HG03342 (cell line): Measurements from ENCODE around the gene TEX13D.
"Not testable (repeated sequence)": the region's sequence is repeated elsewhere in the genome, so short reads cannot be mapped to it uniquely, and the experiment has no call there.

Experiments
- ATAC-seq: cut with Tn5 transposase; IDR thresholded peaks from one replicate; pipeline ENCODE4 v1.9.1; 2021; ENCODE audit warnings: mild to moderate bottlenecking, moderate library complexity; ENCODE audit not compliant: unreplicated experiment

TEX13D gene

GRCh38 chrX:124332481-124333424 is at the start of gene TEX13D:
TSS of gene TEX13D (plus strand) at chrX:124332660. CDS start at chrX:124332918, 258 bp downstream.
- no peak for ATAC-seq

- ATAC-seq, result no peak
Measured at GRCh38 chrX:124289443-124289842, 43.0 kb upstream of the TEX13D start.

GRCh38 chrX:124293810-124294209 is 38.6 kb upstream of the TEX13D start:
- ATAC-seq, result no peak

GRCh38 chrX:124299323-124299722 is 33.1 kb upstream of the TEX13D start:
- ATAC-seq, result not testable (repeated sequence)

- no peak for ATAC-seq
Measured at GRCh38 chrX:124300405-124300804, 32.1 kb upstream of the TEX13D start.

- no peak for ATAC-seq
Measured at GRCh38 chrX:124307253-124307907, 25.1 kb upstream of the TEX13D start.

- no peak for ATAC-seq
Measured at GRCh38 chrX:124325732-124326131, 6.7 kb upstream of the TEX13D start.

GRCh38 chrX:124328765-124329164 is 3.7 kb upstream of the TEX13D start:
- ATAC-seq, result no peak

GRCh38 chrX:124333862-124334261 is 1.4 kb downstream of the TEX13D start:
- ATAC-seq, result no peak

- ATAC-seq, result not testable (repeated sequence)
Measured at GRCh38 chrX:124334555-124334954, 2.1 kb downstream of the TEX13D start.

GRCh38 chrX:124335598-124335997 is 3.1 kb downstream of the TEX13D start:
- no peak for ATAC-seq

- ATAC-seq, result no peak
Measured at GRCh38 chrX:124337916-124338315, 5.5 kb downstream of the TEX13D start.

GRCh38 chrX:124338733-124339514 is 6.5 kb downstream of the TEX13D start:
- no peak for ATAC-seq

GRCh38 chrX:124341396-124342132 is 9.1 kb downstream of the TEX13D start:
- no peak for ATAC-seq

GRCh38 chrX:124342174-124342867 is 9.9 kb downstream of the TEX13D start:
- no peak for ATAC-seq

- ATAC-seq, result no peak
Measured at GRCh38 chrX:124343016-124343415, 10.6 kb downstream of the TEX13D start.

GRCh38 chrX:124344246-124344645 is 11.8 kb downstream of the TEX13D start:
- peak; percentile 43 for ATAC-seq

- ATAC-seq, result no peak
Measured at GRCh38 chrX:124346117-124346876, 13.8 kb downstream of the TEX13D start, which contains the start of gene SH2D1A. TSS of gene SH2D1A (plus strand) at chrX:124346563. CDS start at chrX:124346643, 80 bp downstream.

- no peak for ATAC-seq
Measured at GRCh38 chrX:124346877-124347241, 14.4 kb downstream of the TEX13D start.
